ENCODE measurements around the gene EEF1G. TPM values are rescaled to one million over a fixed set of nuclear protein-coding genes. Genes with fewer than 3 reads are reported as not detected.

Gene EEF1G
- total and polyA plus RNA-seq, 9 of the 15 experiments (the other 6 are each of a cell fraction or from before 2014, with no cell fraction given), result 985 to 2,349 (median 2,035) TPM

- no peak for TF ChIP-seq ZKSCAN8 (CRISPR knock-in tag; IDR thresholded peaks at IDR 0.05)
- TF ChIP-seq PHF21A (IDR thresholded peaks at IDR 0.05; ENCODE audit: borderline replicate concordance, low read depth), result peak; percentile 53; the same call in 1 of the 2 replicates
- peak; percentile 59; the same call in 1 of the 2 replicates for TF ChIP-seq LEF1 (IDR thresholded peaks at IDR 0.05)
- no peak for TF ChIP-seq PPARD (CRISPR knock-in tag; IDR thresholded peaks at IDR 0.05)
- TF ChIP-seq ILF3 (IDR thresholded peaks at IDR 0.05; ENCODE audit: borderline replicate concordance), result no peak
- no peak for TF ChIP-seq FOXO4 (CRISPR knock-in tag; IDR thresholded peaks at IDR 0.05)
- TF ChIP-seq RBM25 (IDR thresholded peaks at IDR 0.05; ENCODE audit: low read depth, low read length, severe bottlenecking), result peak; percentile 55
- no peak for TF ChIP-seq ZNF57 (CRISPR knock-in tag; IDR thresholded peaks at IDR 0.05)
- no peak for TF ChIP-seq KAT2B (IDR thresholded peaks at IDR 0.05; ENCODE audit: low read depth, low read length)
- TF ChIP-seq FOXK1 (CRISPR knock-in tag; IDR thresholded peaks at IDR 0.05; ENCODE audit: borderline replicate concordance), result no peak
- no peak for TF ChIP-seq RBM14 (IDR thresholded peaks at IDR 0.05; ENCODE audit: borderline replicate concordance, insufficient read depth, low read depth, low read length)
- no peak for TF ChIP-seq SMARCE1 (IDR thresholded peaks at IDR 0.05)
- no peak for TF ChIP-seq ZNF639 (CRISPR knock-in tag; conservative IDR thresholded peaks at IDR 0.05 in 1 of 2, IDR thresholded peaks at IDR 0.05 in 1 of 2)
- TF ChIP-seq ZNF77 (CRISPR knock-in tag; IDR thresholded peaks at IDR 0.05), result no peak
- TF ChIP-seq MCM7 (IDR thresholded peaks at IDR 0.05), result no peak
- TF ChIP-seq RCOR1 (IDR thresholded peaks at IDR 0.05; ENCODE audit: borderline replicate concordance in 1 of 2, low read depth in 2 of 2, low read length in 2 of 2), result no peak
- peak in 1 of 2 experiments; percentile 76; a peak in 1 of 4 replicates for TF ChIP-seq SRF (CRISPR knock-in tag; IDR thresholded peaks at IDR 0.05)
- no peak for TF ChIP-seq PATZ1 (CRISPR knock-in tag; IDR thresholded peaks at IDR 0.05; ENCODE audit: borderline replicate concordance)
- no peak for TF ChIP-seq SMARCB1 (IDR thresholded peaks at IDR 0.05; ENCODE audit: insufficient read length, low read depth)
- peak; percentile 68; a peak in 3 of 4 replicates for TF ChIP-seq MNT (conservative IDR thresholded peaks at IDR 0.05)
- no peak for TF ChIP-seq TAF9B (IDR thresholded peaks at IDR 0.05; ENCODE audit: partially characterized antibody)
- peak; percentile 64; the same call in 1 of the 2 replicates for TF ChIP-seq ELF1 (tag; IDR thresholded peaks at IDR 0.05)
Observed at GRCh38 chr11:62599069-62599696, 25.5 kb upstream of the EEF1G start (continued).

Data from K562 (cell line).